ENCODE measurements around the gene SPTLC2. TPM values are rescaled to one million over a fixed set of nuclear protein-coding genes. Genes with fewer than 3 reads are reported as not detected.
"Not testable (repeated sequence)": the region's sequence is repeated elsewhere in the genome, so short reads cannot be mapped to it uniquely, and the experiment has no call there.

The SPTLC2 gene
- total RNA-seq, 1 donor, result 33.6 TPM

GRCh38 chr14:77528701-77529100 lies 87.7 kb downstream of the SPTLC2 start:
- H3K27me3 ChIP-seq (ENCODE audit: insufficient read depth, low read length); H3K4me1 ChIP-seq (ENCODE audit: insufficient read depth, low read length); H3K9me3 ChIP-seq (ENCODE audit: low read depth, low read length); H3K4me3 ChIP-seq (ENCODE audit: low read length): not testable (repeated sequence)

GRCh38 chr14:77526266-77526665 lies 90.2 kb downstream of the SPTLC2 start:
- Histone ChIP-seq H3K27me3 (ENCODE audit: insufficient read depth, low read length) (no peaks in the 10 kb centered on the region), H3K4me3 (ENCODE audit: low read length) (no peak overlapping the region), H3K9me3 (ENCODE audit: low read depth, low read length) (no peaks in the 10 kb centered on the region), H3K4me1 (ENCODE audit: insufficient read depth, low read length) (no peaks in the 10 kb centered on the region)

- H3K4me3 ChIP-seq (ENCODE audit: low read length), result no peak overlapping the region
- no peaks in the 10 kb centered on the region for H3K27me3 ChIP-seq (ENCODE audit: insufficient read depth, low read length)
- no peaks in the 10 kb centered on the region for H3K9me3 ChIP-seq (ENCODE audit: low read depth, low read length)
- no peaks in the 10 kb centered on the region for H3K4me1 ChIP-seq (ENCODE audit: insufficient read depth, low read length)
Measured at GRCh38 chr14:77524536-77524935, 91.9 kb downstream of the SPTLC2 start.

- no peaks in the 10 kb centered on the region for H3K27me3 ChIP-seq (ENCODE audit: insufficient read depth, low read length)
- no peaks in the 10 kb centered on the region for H3K9me3 ChIP-seq (ENCODE audit: low read depth, low read length)
- no peak overlapping the region for H3K4me3 ChIP-seq (ENCODE audit: low read length)
- H3K4me1 ChIP-seq (ENCODE audit: insufficient read depth, low read length), result no peaks in the 10 kb centered on the region
Measured at GRCh38 chr14:77523109-77523508, 93.3 kb downstream of the SPTLC2 start.

- H3K4me3 ChIP-seq (ENCODE audit: low read length), result no peak overlapping the region
- no peaks in the 10 kb centered on the region for H3K9me3 ChIP-seq (ENCODE audit: low read depth, low read length)
- H3K27me3 ChIP-seq (ENCODE audit: insufficient read depth, low read length), result no peaks in the 10 kb centered on the region
- no peaks in the 10 kb centered on the region for H3K4me1 ChIP-seq (ENCODE audit: insufficient read depth, low read length)
Measured at GRCh38 chr14:77520555-77520954, 95.9 kb downstream of the SPTLC2 start.

GRCh38 chr14:77516126-77516525 lies 100.3 kb downstream of the SPTLC2 start:
- no peaks in the 10 kb centered on the region for H3K27me3 ChIP-seq (ENCODE audit: insufficient read depth, low read length)
- H3K9me3 ChIP-seq (ENCODE audit: low read depth, low read length), result no peaks in the 10 kb centered on the region
- H3K4me1 ChIP-seq (ENCODE audit: insufficient read depth, low read length), result no peaks in the 10 kb centered on the region
- H3K4me3 ChIP-seq (ENCODE audit: low read length), result no peak overlapping the region

- H3K4me3 ChIP-seq (ENCODE audit: low read length), result no peak overlapping the region
- no peaks in the 10 kb centered on the region for H3K9me3 ChIP-seq (ENCODE audit: low read depth, low read length)
- H3K4me1 ChIP-seq (ENCODE audit: insufficient read depth, low read length), result no peaks in the 10 kb centered on the region
- no peaks in the 10 kb centered on the region for H3K27me3 ChIP-seq (ENCODE audit: insufficient read depth, low read length)
Measured at GRCh38 chr14:77511486-77512162, 104.8 kb downstream of the SPTLC2 start.

GRCh38 chr14:77509366-77509765 lies 107.1 kb downstream of the SPTLC2 start:
- Histone ChIP-seq H3K27me3 (ENCODE audit: insufficient read depth, low read length) (no peaks in the 10 kb centered on the region), H3K9me3 (ENCODE audit: low read depth, low read length) (no peaks in the 10 kb centered on the region), H3K4me1 (ENCODE audit: insufficient read depth, low read length) (no peaks in the 10 kb centered on the region), H3K4me3 (ENCODE audit: low read length) (no peak overlapping the region)

- no peak overlapping the region for H3K4me3 ChIP-seq (ENCODE audit: low read length)
- no peaks in the 10 kb centered on the region for H3K9me3 ChIP-seq (ENCODE audit: low read depth, low read length)
- no peaks in the 10 kb centered on the region for H3K27me3 ChIP-seq (ENCODE audit: insufficient read depth, low read length)
- no peaks in the 10 kb centered on the region for H3K4me1 ChIP-seq (ENCODE audit: insufficient read depth, low read length)
Measured at GRCh38 chr14:77508876-77509275, 107.6 kb downstream of the SPTLC2 start.

GRCh38 chr14:77508249-77508648 lies 108.2 kb downstream of the SPTLC2 start:
- Histone ChIP-seq H3K4me1 (ENCODE audit: insufficient read depth, low read length) (no peaks in the 10 kb centered on the region), H3K4me3 (ENCODE audit: low read length) (no peak overlapping the region), H3K9me3 (ENCODE audit: low read depth, low read length) (no peaks in the 10 kb centered on the region)

GRCh38 chr14:77507762-77508161 lies 108.7 kb downstream of the SPTLC2 start:
- Histone ChIP-seq H3K4me3 (ENCODE audit: low read length) (no peak overlapping the region), H3K4me1 (ENCODE audit: insufficient read depth, low read length) (no peaks in the 10 kb centered on the region), H3K9me3 (ENCODE audit: low read depth, low read length) (no peaks in the 10 kb centered on the region), H3K27me3 (ENCODE audit: insufficient read depth, low read length) (no peaks in the 10 kb centered on the region)

More at GRCh38 chr14:77508249-77508648, 108.2 kb downstream of the SPTLC2 start:
- H3K27me3 ChIP-seq (ENCODE audit: insufficient read depth, low read length), result no peaks in the 10 kb centered on the region

- Histone ChIP-seq H3K4me3 (ENCODE audit: low read length) (no peak overlapping the region), H3K9me3 (ENCODE audit: low read depth, low read length) (no peaks in the 10 kb centered on the region), H3K27me3 (ENCODE audit: insufficient read depth, low read length) (peaks cover 6% of the 10 kb centered on the region), H3K4me1 (ENCODE audit: insufficient read depth, low read length) (no peaks in the 10 kb centered on the region)
Measured at GRCh38 chr14:77505031-77505430, 111.4 kb downstream of the SPTLC2 start.

GRCh38 chr14:77503138-77503537 lies 113.3 kb downstream of the SPTLC2 start:
- peaks cover 19% of the 10 kb centered on the region for H3K27me3 ChIP-seq (ENCODE audit: insufficient read depth, low read length)
- no peak overlapping the region for H3K4me3 ChIP-seq (ENCODE audit: low read length)
- H3K4me1 ChIP-seq (ENCODE audit: insufficient read depth, low read length), result peaks cover 11% of the 10 kb centered on the region
- H3K9me3 ChIP-seq (ENCODE audit: low read depth, low read length), result no peaks in the 10 kb centered on the region

GRCh38 chr14:77502109-77502782 lies 114.2 kb downstream of the SPTLC2 start:
- Histone ChIP-seq H3K4me1 (ENCODE audit: insufficient read depth, low read length) (peaks cover 15% of the 10 kb centered on the region), H3K9me3 (ENCODE audit: low read depth, low read length) (no peaks in the 10 kb centered on the region), H3K27me3 (ENCODE audit: insufficient read depth, low read length) (peaks cover 26% of the 10 kb centered on the region), H3K4me3 (ENCODE audit: low read length) (no peak overlapping the region)

- peaks cover 31% of the 10 kb centered on the region for H3K27me3 ChIP-seq (ENCODE audit: insufficient read depth, low read length)
- no peak overlapping the region for H3K4me3 ChIP-seq (ENCODE audit: low read length)
- H3K4me1 ChIP-seq (ENCODE audit: insufficient read depth, low read length), result peaks cover 15% of the 10 kb centered on the region
- H3K9me3 ChIP-seq (ENCODE audit: low read depth, low read length), result no peaks in the 10 kb centered on the region
Measured at GRCh38 chr14:77498984-77499527, 117.4 kb downstream of the SPTLC2 start.
